IMR-90 (cell line): ENCODE measurements around the gene CES2. TPM values are rescaled to one million over a fixed set of nuclear protein-coding genes. Genes with fewer than 3 reads are reported as not detected.

ENCODE experiments used
- ATAC-seq: fragments of 200-7000 bp; cut with Tn5 transposase; 2 replicates; pipeline ENCODE4 v1.9.1; 2020; ENCODE audit warnings: low read depth, mild to moderate bottlenecking, moderate library complexity
- BruUV-seq: library from RNA; stranded (reverse); fragments of 400-500 nt; replicated peaks from 2 replicates; lab custom pipeline; 2021; lab: Mats Ljungman, UMichigan
- CTCF ChIA-PET: fragments of 300-600 bp; formaldehyde crosslinking; extraction: SDS; loops from one replicate; lab custom pipeline; 2021; ENCODE audit warnings: antibody characterized with exemption; lab: Yijun Ruan, JAX
- POLR2A ChIA-PET: fragments of 300-600 bp; sonication (Branson Sonifier 250); formaldehyde crosslinking; loops from one replicate; lab custom pipeline; 2022; ENCODE audit warnings: antibody characterized with exemption; ENCODE audit not compliant: unreplicated experiment; lab: Charles Lee
- DNase-seq: peaks from one replicate; pipeline ENCODE4 v3.0.0; 2013
- H2AFZ ChIP-seq: replicated peaks from 2 replicates; pipeline ENCODE3; 2013; ENCODE audit warnings: low read length, mild to moderate bottlenecking; ENCODE audit not compliant: poor library complexity
- H2AK5ac ChIP-seq: 2 replicates; pipeline ENCODE4 v1.6.1; 2013; ENCODE audit warnings: low read depth, low read length, inconsistent platforms
- H2AK9ac ChIP-seq: replicated peaks from 2 replicates; pipeline ENCODE3; 2013; ENCODE audit warnings: mild to moderate bottlenecking, low read depth, low read length, moderate library complexity; ENCODE audit not compliant: poor library complexity
- H2BK120ac ChIP-seq: 2 replicates; pipeline ENCODE4 v1.6.1; 2013; ENCODE audit warnings: low read depth, low read length, inconsistent platforms
- H2BK15ac ChIP-seq: 3 replicates; pipeline ENCODE4 v1.6.1; 2013; ENCODE audit warnings: low read depth, low read length, inconsistent platforms
- H2BK20ac ChIP-seq: 2 replicates; pipeline ENCODE4 v1.6.1; 2013; ENCODE audit warnings: low read depth, mild to moderate bottlenecking, inconsistent platforms, low read length, moderate library complexity
- H2BK5ac ChIP-seq: 2 replicates; pipeline ENCODE4 v1.6.1; 2013; ENCODE audit warnings: mild to moderate bottlenecking, low read depth, low read length, inconsistent platforms; ENCODE audit not compliant: poor library complexity, severe bottlenecking
- H3K14ac ChIP-seq: replicated peaks from 2 replicates; pipeline ENCODE4 v1.6.1; 2013; ENCODE audit warnings: low read depth, low read length, inconsistent platforms
- H3K18ac ChIP-seq: 2 replicates; pipeline ENCODE4 v1.6.1; 2013; ENCODE audit warnings: low read depth, low read length, control low read depth
- H3K23ac ChIP-seq: 2 replicates; pipeline ENCODE4 v1.6.1; 2013; ENCODE audit warnings: low read depth, low read length, inconsistent platforms
- H3K27ac ChIP-seq: 2 replicates; pipeline ENCODE4 v1.5.1; 2013; ENCODE audit warnings: mild to moderate bottlenecking, control low read depth, low read length; ENCODE audit not compliant: insufficient read depth
- H3K27me3 ChIP-seq: 2 replicates; pipeline ENCODE4 v1.6.1; 2013; ENCODE audit warnings: low read length; ENCODE audit not compliant: control insufficient read depth, insufficient read depth
- H3K36me3 ChIP-seq: 2 replicates; pipeline ENCODE4 v1.6.1; 2013; ENCODE audit warnings: low read length, mixed read lengths; ENCODE audit not compliant: control insufficient read depth, insufficient read depth
- H3K4ac ChIP-seq: 2 replicates; pipeline ENCODE4 v1.6.1; 2013; ENCODE audit warnings: low read depth, low read length, inconsistent platforms
- H3K4me1 ChIP-seq: 2 replicates; pipeline ENCODE4 v1.6.1; 2013; ENCODE audit warnings: low read length, mixed read lengths; ENCODE audit not compliant: control insufficient read depth, insufficient read depth
- H3K4me2 ChIP-seq: 2 replicates; pipeline ENCODE4 v1.6.1; 2013; ENCODE audit warnings: low read depth, mild to moderate bottlenecking, control low read depth, low read length, moderate library complexity
- H3K4me3 ChIP-seq: 2 replicates; pipeline ENCODE4 v1.5.1; 2013; ENCODE audit warnings: low read depth, mild to moderate bottlenecking, control low read depth, low read length, moderate library complexity; ENCODE audit not compliant: insufficient read depth
- H3K56ac ChIP-seq: 2 replicates; pipeline ENCODE4 v1.6.1; 2013; ENCODE audit warnings: low read length, inconsistent platforms; ENCODE audit not compliant: insufficient read depth; ENCODE audit errors: extremely low read depth
- H3K79me1 ChIP-seq, 2 experiments: 2 replicates each; pipeline ENCODE4 v1.6.1; 2013; ENCODE audit warnings: low read length in 2 of 2, inconsistent platforms in 1 of 2, low read depth in 1 of 2
- H3K9ac ChIP-seq: 2 replicates; pipeline ENCODE4 v1.6.1; 2013; ENCODE audit warnings: low read depth, low read length, control low read depth
- H3K9me1 ChIP-seq: 2 replicates; pipeline ENCODE4 v1.6.1; 2013; ENCODE audit warnings: low read length, inconsistent platforms; ENCODE audit not compliant: insufficient read depth
- H3K9me3 ChIP-seq: 2 replicates; pipeline ENCODE4 v1.6.1; 2013; ENCODE audit warnings: low read length; ENCODE audit not compliant: control insufficient read depth, insufficient read depth
- H4K20me1 ChIP-seq: 2 replicates; pipeline ENCODE4 v1.6.1; 2013; ENCODE audit warnings: low read length, inconsistent platforms; ENCODE audit not compliant: insufficient read depth
- H4K5ac ChIP-seq: 2 replicates; pipeline ENCODE4 v1.6.1; 2013; ENCODE audit warnings: mild to moderate bottlenecking, low read depth, low read length, control low read depth
- H4K8ac ChIP-seq, 2 experiments: 2 replicates each; pipeline ENCODE4 v1.6.1; 2013; ENCODE audit warnings: low read depth in 2 of 2, low read length in 2 of 2, control low read depth in 1 of 2, inconsistent platforms in 1 of 2
- H4K91ac ChIP-seq: 2 replicates; pipeline ENCODE4 v1.6.1; 2013; ENCODE audit warnings: low read depth, low read length, inconsistent platforms; ENCODE audit not compliant: insufficient read depth
- CHD1 ChIP-seq: IDR thresholded peaks from 2 replicates; pipeline ENCODE4 v1.6.1; 2012; ENCODE audit warnings: low read depth, low read length, improper control_type of control experiment
- WGBS, 2 experiments: methylation state at CpG; one replicate each; pipeline versions ENCODE4 v1.1.5 to v1.1.7; 2013; ENCODE audit warnings: missing lambda C conversion rate in 2 of 2; ENCODE audit not compliant: insufficient read length in 1 of 2; ENCODE audit errors: extremely low coverage in 2 of 2; 5-methylcytosine and 5-hydroxymethylcytosine counted together
- dilution Hi-C: fragments of 300-500 bp; cut with HindIII; formaldehyde crosslinking; loops from one replicate; pipeline ENCODE4 v1.14.3; 2018; ENCODE audit warnings: low sequenced_read_pairs; ENCODE audit not compliant: unreplicated experiment
- in situ Hi-C: fragments of 300-500 bp; cut with MboI; formaldehyde crosslinking; loops from 3 replicates; pipeline ENCODE4 v1.14.3; 2019; ENCODE audit warnings: low sequenced_read_pairs, inconsistent platforms, mixed read lengths
- intact Hi-C: fragments of 100-400 bp; cut with micrococcal nuclease; formaldehyde crosslinking; loops from 2 replicates; pipeline ENCODE4 v1.10.0; 2022
- polyA plus RNA-seq, 3 experiments: library from polyadenylated mRNA; depleted of rRNA; stranded (reverse); fragments of >200 nt; gene quantifications; 2 replicates each; pipeline ENCODE4 v1.2.3, GENCODE V29; 2012; ENCODE audit warnings: low replicate concordance in 1 of 3
- total RNA-seq: library from RNA; depleted of rRNA; stranded (reverse); fragments of >200 nt; gene quantifications from 2 replicates; pipeline ENCODE4 v1.2.3, GENCODE V29; 2012

CES2 gene
- total and polyA plus RNA-seq, 2 of the 4 experiments (the other 2 are of a cell fraction), result 15.1 to 23.2 TPM

DNA sequence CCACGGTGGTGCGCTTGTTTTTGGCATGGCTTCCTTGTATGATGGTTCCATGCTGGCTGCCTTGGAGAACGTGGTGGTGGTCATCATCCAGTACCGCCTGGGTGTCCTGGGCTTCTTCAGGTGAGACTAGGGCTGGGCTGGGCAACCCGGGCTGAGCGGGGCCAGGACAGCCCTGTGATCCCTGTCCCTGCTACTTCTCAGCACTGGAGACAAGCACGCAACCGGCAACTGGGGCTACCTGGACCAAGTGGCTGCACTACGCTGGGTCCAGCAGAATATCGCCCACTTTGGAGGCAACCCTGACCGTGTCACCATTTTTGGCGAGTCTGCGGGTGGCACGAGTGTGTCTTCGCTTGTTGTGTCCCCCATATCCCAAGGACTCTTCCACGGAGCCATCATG lies 4.9 kb downstream of the CES2 start:
- Histone ChIP-seq H2BK120ac (no peak overlapping the region), H2BK20ac (no peak overlapping the region), H3K36me3 (peaks cover 64% of the 10 kb centered on the region), H3K4me1 (peaks cover 4% of the 10 kb centered on the region; the same call in 1 of the 2 replicates), H4K8ac (no peak overlapping the region), H3K27me3 (no peaks in the 10 kb centered on the region), H3K56ac (no peak overlapping the region), H3K18ac (no peak overlapping the region), H3K9me3 (no peaks in the 10 kb centered on the region), H3K27ac (no peak overlapping the region), H2AK5ac (no peak overlapping the region), H3K79me1 (peaks cover 12 to 59% of the 10 kb centered on the region in 2 experiments), H2AFZ (no peak overlapping the region), H2AK9ac (no peak overlapping the region), H4K91ac (no peak overlapping the region), H3K4ac (no peak overlapping the region), H3K9ac (no peak overlapping the region), H2BK15ac (no peak overlapping the region), H2BK5ac (no peak overlapping the region), H3K4me2 (no peak overlapping the region), H4K5ac (no peak overlapping the region), H3K23ac (no peak overlapping the region), H4K20me1 (peaks cover 30% of the 10 kb centered on the region), H3K4me3 (no peak overlapping the region), H3K14ac (no peak overlapping the region), H3K9me1 (peaks cover 15% of the 10 kb centered on the region)
- in situ Hi-C loops, result no loop called here
- no TSS peak for BruUV-seq
- POLR2A ChIA-PET, result no interaction called here
- dilution Hi-C loops, result no loop called here
- CTCF ChIA-PET, result no interaction called here
- TF ChIP-seq CHD1, result no peak
- DNase-seq (no peak), ATAC-seq (no peak)
- WGBS, 2 experiments, result 100% methylated on average over 4 of the region's 16 CpGs; no CpG with 5 or more reads in 1 of the 2 experiments
- intact Hi-C loops, result no loop called here
